ENCODE measurements around the gene FH.

DNA sequence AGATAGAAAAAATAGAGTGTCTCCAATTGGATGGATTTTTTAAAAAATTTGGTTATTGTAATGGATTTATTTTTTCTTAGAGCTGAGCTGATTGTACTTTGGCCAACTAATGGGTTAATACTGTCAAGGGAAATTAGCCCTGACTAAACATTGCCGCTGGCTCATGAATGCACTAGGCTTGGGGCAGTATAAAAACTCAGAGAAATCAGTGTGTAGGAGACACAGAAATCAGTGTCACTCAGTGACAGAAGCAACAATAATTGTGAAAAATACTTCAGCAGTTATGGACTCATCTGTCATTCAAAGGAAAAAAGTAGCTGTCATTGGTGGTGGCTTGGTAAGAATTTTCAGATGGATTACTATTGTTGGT lies 12.6 kb upstream of the FH start, which contains the start of gene KMO:
- TF ChIP-seq ZNF658 (tag by site-specific recombination; IDR thresholded peaks at IDR 0.05), result no peak
- TF ChIP-seq, protein P1, sequence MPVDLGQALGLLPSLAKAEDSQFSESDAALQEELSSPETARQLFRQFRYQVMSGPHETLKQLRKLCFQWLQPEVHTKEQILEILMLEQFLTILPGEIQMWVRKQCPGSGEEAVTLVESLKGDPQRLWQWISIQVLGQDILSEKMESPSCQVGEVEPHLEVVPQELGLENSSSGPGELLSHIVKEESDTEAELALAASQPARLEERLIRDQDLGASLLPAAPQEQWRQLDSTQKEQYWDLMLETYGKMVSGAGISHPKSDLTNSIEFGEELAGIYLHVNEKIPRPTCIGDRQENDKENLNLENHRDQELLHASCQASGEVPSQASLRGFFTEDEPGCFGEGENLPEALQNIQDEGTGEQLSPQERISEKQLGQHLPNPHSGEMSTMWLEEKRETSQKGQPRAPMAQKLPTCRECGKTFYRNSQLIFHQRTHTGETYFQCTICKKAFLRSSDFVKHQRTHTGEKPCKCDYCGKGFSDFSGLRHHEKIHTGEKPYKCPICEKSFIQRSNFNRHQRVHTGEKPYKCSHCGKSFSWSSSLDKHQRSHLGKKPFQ (tag by site-specific recombination; IDR thresholded peaks at IDR 0.05), result no peak
- TF ChIP-seq, protein P2, sequence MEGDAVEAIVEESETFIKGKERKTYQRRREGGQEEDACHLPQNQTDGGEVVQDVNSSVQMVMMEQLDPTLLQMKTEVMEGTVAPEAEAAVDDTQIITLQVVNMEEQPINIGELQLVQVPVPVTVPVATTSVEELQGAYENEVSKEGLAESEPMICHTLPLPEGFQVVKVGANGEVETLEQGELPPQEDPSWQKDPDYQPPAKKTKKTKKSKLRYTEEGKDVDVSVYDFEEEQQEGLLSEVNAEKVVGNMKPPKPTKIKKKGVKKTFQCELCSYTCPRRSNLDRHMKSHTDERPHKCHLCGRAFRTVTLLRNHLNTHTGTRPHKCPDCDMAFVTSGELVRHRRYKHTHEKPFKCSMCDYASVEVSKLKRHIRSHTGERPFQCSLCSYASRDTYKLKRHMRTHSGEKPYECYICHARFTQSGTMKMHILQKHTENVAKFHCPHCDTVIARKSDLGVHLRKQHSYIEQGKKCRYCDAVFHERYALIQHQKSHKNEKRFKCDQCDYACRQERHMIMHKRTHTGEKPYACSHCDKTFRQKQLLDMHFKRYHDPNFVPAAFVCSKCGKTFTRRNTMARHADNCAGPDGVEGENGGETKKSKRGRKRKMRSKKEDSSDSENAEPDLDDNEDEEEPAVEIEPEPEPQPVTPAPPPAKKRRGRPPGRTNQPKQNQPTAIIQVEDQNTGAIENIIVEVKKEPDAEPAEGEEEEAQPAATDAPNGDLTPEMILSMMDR (tag by site-specific recombination; IDR thresholded peaks at IDR 0.05), result no peak
- no peak for TF ChIP-seq ZNF792 (tag by site-specific recombination; IDR thresholded peaks at IDR 0.05)
- TF ChIP-seq, protein P3, sequence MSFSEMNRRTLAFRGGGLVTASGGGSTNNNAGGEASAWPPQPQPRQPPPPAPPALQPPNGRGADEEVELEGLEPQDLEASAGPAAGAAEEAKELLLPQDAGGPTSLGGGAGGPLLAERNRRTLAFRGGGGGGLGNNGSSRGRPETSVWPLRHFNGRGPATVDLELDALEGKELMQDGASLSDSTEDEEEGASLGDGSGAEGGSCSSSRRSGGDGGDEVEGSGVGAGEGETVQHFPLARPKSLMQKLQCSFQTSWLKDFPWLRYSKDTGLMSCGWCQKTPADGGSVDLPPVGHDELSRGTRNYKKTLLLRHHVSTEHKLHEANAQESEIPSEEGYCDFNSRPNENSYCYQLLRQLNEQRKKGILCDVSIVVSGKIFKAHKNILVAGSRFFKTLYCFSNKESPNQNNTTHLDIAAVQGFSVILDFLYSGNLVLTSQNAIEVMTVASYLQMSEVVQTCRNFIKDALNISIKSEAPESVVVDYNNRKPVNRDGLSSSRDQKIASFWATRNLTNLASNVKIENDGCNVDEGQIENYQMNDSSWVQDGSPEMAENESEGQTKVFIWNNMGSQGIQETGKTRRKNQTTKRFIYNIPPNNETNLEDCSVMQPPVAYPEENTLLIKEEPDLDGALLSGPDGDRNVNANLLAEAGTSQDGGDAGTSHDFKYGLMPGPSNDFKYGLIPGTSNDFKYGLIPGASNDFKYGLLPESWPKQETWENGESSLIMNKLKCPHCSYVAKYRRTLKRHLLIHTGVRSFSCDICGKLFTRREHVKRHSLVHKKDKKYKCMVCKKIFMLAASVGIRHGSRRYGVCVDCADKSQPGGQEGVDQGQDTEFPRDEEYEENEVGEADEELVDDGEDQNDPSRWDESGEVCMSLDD (tag by site-specific recombination; IDR thresholded peaks at IDR 0.05), result no peak
- TF ChIP-seq, protein P4, sequence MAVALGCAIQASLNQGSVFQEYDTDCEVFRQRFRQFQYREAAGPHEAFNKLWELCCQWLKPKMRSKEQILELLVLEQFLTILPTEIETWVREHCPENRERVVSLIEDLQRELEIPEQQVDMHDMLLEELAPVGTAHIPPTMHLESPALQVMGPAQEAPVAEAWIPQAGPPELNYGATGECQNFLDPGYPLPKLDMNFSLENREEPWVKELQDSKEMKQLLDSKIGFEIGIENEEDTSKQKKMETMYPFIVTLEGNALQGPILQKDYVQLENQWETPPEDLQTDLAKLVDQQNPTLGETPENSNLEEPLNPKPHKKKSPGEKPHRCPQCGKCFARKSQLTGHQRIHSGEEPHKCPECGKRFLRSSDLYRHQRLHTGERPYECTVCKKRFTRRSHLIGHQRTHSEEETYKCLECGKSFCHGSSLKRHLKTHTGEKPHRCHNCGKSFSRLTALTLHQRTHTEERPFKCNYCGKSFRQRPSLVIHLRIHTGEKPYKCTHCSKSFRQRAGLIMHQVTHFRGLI (tag by site-specific recombination; IDR thresholded peaks at IDR 0.05), result no peak
- TF ChIP-seq, protein P5, sequence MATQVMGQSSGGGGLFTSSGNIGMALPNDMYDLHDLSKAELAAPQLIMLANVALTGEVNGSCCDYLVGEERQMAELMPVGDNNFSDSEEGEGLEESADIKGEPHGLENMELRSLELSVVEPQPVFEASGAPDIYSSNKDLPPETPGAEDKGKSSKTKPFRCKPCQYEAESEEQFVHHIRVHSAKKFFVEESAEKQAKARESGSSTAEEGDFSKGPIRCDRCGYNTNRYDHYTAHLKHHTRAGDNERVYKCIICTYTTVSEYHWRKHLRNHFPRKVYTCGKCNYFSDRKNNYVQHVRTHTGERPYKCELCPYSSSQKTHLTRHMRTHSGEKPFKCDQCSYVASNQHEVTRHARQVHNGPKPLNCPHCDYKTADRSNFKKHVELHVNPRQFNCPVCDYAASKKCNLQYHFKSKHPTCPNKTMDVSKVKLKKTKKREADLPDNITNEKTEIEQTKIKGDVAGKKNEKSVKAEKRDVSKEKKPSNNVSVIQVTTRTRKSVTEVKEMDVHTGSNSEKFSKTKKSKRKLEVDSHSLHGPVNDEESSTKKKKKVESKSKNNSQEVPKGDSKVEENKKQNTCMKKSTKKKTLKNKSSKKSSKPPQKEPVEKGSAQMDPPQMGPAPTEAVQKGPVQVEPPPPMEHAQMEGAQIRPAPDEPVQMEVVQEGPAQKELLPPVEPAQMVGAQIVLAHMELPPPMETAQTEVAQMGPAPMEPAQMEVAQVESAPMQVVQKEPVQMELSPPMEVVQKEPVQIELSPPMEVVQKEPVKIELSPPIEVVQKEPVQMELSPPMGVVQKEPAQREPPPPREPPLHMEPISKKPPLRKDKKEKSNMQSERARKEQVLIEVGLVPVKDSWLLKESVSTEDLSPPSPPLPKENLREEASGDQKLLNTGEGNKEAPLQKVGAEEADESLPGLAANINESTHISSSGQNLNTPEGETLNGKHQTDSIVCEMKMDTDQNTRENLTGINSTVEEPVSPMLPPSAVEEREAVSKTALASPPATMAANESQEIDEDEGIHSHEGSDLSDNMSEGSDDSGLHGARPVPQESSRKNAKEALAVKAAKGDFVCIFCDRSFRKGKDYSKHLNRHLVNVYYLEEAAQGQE (tag by site-specific recombination; IDR thresholded peaks at IDR 0.05), result no peak
- no peak for TF ChIP-seq HOXC10 (CRISPR knock-in tag; IDR thresholded peaks at IDR 0.05)
- no peak for TF ChIP-seq ZNF274 (IDR thresholded peaks at IDR 0.05; ENCODE audit: low read length)
- TF ChIP-seq ZNF274 (tag by site-specific recombination; IDR thresholded peaks at IDR 0.05; ENCODE audit: borderline replicate concordance), result no peak

Data from HEK293 (cell line).